Measurements from ENCODE around the gene ZNF579. TPM values are rescaled to one million over a fixed set of nuclear protein-coding genes. Genes with fewer than 3 reads are reported as not detected.

ZNF579 gene
- total and polyA plus RNA-seq, 8 donors = 3.1 to 13.0 (median 9.9) TPM

DNA sequence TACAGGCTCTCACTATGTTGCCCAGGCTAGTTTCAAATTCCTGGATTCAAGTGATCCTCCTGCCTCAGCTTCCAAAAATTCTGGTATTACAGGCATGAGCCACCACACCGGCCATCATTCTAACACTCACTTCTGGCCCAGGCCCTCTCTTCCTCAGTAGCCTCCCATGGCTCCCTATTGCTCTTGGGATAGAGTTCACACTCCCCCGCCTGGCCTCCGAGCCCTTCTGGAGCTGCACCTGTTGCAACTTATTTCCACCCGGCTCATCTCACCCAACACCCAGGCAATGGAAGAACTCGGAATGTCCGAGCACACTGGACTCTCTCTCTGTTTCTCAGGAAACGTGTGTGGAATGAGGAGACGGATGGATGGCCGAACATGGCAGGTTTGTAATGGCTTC is 26.3 kb downstream of the ZNF579 start:
- Histone ChIP-seq H3K27me3 (peaks cover 0 to 22% (median 0%) of the 10 kb centered on the region in 3 donors), H3K4me3 (no peak overlapping the region), H3K9me3 (no peaks in the 10 kb centered on the region), H3K4me1 (peaks cover 12 to 47% (median 28%) of the 10 kb centered on the region in 4 donors), H3K36me3 (no peaks in the 10 kb centered on the region), H3K27ac (peak overlapping the region in 3 of 5 donors; percentile 41 to 72 (median 50))
- intact Hi-C loops (cut with DNase I; ENCODE audit: low total_unique reads) = no loop called here
- TF ChIP-seq POLR2AphosphoS5 (IDR thresholded peaks at IDR 0.05) (no peak), POLR2A (IDR thresholded peaks at IDR 0.05) (no peak), EP300 (IDR thresholded peaks at IDR 0.05) (no peak)
- TF ChIP-seq, protein P1, sequence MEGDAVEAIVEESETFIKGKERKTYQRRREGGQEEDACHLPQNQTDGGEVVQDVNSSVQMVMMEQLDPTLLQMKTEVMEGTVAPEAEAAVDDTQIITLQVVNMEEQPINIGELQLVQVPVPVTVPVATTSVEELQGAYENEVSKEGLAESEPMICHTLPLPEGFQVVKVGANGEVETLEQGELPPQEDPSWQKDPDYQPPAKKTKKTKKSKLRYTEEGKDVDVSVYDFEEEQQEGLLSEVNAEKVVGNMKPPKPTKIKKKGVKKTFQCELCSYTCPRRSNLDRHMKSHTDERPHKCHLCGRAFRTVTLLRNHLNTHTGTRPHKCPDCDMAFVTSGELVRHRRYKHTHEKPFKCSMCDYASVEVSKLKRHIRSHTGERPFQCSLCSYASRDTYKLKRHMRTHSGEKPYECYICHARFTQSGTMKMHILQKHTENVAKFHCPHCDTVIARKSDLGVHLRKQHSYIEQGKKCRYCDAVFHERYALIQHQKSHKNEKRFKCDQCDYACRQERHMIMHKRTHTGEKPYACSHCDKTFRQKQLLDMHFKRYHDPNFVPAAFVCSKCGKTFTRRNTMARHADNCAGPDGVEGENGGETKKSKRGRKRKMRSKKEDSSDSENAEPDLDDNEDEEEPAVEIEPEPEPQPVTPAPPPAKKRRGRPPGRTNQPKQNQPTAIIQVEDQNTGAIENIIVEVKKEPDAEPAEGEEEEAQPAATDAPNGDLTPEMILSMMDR (IDR thresholded peaks at IDR 0.05) = no peak
- WGBS, 5 donors = 77 to 94% (median 85%) methylated on average over 9 of the region's 9 CpGs
- DNase-seq = no peak

DNA sequence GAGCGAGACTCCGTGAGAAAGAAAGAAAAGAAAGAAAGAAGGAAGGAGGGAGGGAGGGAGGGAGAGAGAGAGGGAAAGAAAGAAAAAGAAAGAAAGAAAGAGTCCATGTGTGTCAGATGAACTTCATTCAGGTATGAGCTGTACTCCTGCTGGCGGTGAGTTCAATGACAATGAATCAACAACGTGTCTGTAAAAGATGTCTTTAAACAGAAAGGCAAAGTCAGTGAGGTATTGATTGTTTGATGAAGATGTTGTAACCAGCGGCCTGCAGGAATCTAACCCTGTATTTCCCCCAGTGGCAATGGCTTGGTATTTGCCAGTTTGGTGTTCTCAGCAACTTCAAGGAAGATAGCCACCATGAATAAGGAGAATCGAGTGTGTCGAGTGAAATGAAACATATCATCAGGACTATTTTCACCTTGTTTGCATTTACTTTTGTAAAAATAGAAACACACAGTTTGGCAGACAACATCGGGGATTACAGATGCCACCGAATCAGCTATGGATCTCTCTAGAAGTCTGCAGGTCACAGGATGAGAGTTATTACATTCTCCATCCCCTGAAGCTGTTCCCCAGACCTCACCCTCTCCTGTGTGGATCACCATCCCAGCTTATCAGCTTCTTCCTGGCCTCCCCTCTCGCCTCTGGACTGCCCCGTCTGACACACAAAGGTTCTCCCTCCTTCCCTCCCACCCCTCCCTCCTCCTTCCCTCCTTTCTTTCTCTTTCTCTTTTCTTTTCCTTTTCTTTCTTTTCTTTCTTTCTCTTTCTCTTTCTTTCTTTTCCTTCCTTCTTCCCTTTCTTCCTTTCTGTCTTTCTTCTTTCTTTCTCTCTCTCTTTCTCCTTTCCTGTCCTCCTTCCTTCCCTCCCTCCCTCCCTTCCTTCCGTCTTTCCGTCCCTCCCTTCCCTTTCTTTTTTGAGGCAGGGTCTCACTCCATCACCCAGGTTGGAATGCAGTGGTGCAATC is 27.1 kb downstream of the ZNF579 start:
- Histone ChIP-seq H3K4me3 (no peak overlapping the region), H3K4me1 (peaks cover 12 to 54% (median 31%) of the 10 kb centered on the region in 4 donors), H3K9me3 (no peaks in the 10 kb centered on the region), H3K27me3 (peaks cover 0 to 26% (median 0%) of the 10 kb centered on the region in 3 donors), H3K27ac (peak overlapping the region in 1 of 5 donors; percentile 38), H3K36me3 (no peaks in the 10 kb centered on the region)
- TF ChIP-seq EP300 (IDR thresholded peaks at IDR 0.05) = no peak
- TF ChIP-seq POLR2AphosphoS5 (IDR thresholded peaks at IDR 0.05) = no peak
- TF ChIP-seq, protein P1 (IDR thresholded peaks at IDR 0.05) = no peak
- WGBS, 5 donors = 49 to 56% (median 53%) methylated on average over 13 of the region's 13 CpGs
- DNase-seq = no peak
- intact Hi-C loops (cut with DNase I; ENCODE audit: low total_unique reads) = no loop called here

DNA sequence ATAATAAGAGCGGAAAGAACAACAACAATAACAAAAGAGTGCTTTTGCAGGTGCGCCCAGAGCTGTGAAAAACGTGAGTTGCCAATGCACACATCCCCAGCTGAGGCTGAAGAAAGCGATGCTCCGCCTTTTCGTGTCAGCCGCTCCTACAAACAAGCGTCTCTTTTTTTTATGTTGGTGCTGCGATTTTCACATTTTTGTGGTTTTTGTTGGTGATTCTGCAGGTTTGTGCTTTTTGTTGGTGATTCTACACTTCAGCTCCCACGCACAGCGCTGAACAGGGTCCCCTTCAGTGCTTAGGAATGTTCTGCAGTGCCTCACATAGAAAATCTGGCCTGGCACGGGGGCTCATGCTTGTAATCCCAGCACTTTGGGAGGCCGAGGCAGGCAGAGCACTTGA is 28.0 kb downstream of the ZNF579 start:
- H3K27ac ChIP-seq = no peak overlapping the region
- H3K4me3 ChIP-seq = no peak overlapping the region
- H3K27me3 ChIP-seq = peaks cover 0 to 31% (median 0%) of the 10 kb centered on the region in 3 donors
- peaks cover 12 to 61% (median 38%) of the 10 kb centered on the region in 4 donors for H3K4me1 ChIP-seq
- H3K9me3 ChIP-seq = no peaks in the 10 kb centered on the region
- intact Hi-C loops (cut with DNase I; ENCODE audit: low total_unique reads) = no loop called here
- TF ChIP-seq POLR2A (IDR thresholded peaks at IDR 0.05) (no peak), POLR2AphosphoS5 (IDR thresholded peaks at IDR 0.05) (no peak), EP300 (IDR thresholded peaks at IDR 0.05) (no peak)
- TF ChIP-seq, protein P1 (IDR thresholded peaks at IDR 0.05) = no peak
- DNase-seq = no peak
- WGBS, 5 donors = 45 to 70% (median 61%) methylated on average over 13 of the region's 13 CpGs
- no peaks in the 10 kb centered on the region for H3K36me3 ChIP-seq

DNA sequence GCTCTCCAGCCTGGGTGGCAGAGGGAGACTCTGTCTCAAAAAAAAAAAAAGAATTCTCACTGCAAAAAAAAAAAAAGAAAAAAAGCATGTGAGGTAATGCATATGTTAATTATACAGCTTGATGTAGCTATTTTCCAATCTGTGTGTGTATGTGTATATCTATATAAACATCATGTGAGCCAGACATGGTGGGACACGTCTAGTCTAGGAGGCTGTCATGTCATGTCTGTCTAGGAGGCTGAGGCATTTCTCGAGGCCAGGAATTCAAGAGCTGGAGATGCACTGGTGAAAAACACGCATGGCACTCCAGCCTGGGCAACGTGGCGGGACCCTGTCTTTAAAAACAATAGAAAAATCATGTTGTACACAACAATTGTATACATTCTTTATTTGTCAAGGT is 28.4 kb downstream of the ZNF579 start:
- Histone ChIP-seq H3K9me3 (no peaks in the 10 kb centered on the region), H3K36me3 (no peaks in the 10 kb centered on the region), H3K4me1 (peaks cover 16 to 65% (median 42%) of the 10 kb centered on the region in 4 donors), H3K27me3 (peaks cover 0 to 35% (median 0%) of the 10 kb centered on the region in 3 donors), H3K4me3 (no peak overlapping the region), H3K27ac (no peak overlapping the region)
- DNase-seq = no peak
- 60 to 77% (median 65%) methylated on average over 5 of the region's 5 CpGs for WGBS, 5 donors
- intact Hi-C loops (cut with DNase I; ENCODE audit: low total_unique reads) = no loop called here
- TF ChIP-seq EP300 (IDR thresholded peaks at IDR 0.05) = no peak
- TF ChIP-seq, protein P1 (IDR thresholded peaks at IDR 0.05) = no peak
- TF ChIP-seq POLR2AphosphoS5 (IDR thresholded peaks at IDR 0.05) = no peak
- TF ChIP-seq POLR2A (IDR thresholded peaks at IDR 0.05) = no peak

Data from stomach (tissue), 9 donors.